OCI-LY7 (cell line): Measurements from ENCODE around the gene LHX8. TPM values are rescaled to one million over a fixed set of nuclear protein-coding genes. Genes with fewer than 3 reads are reported as not detected.

Experiments
- BruUV-seq: library from RNA; stranded (reverse); fragments of 400-500 nt; replicated peaks from 2 replicates; lab custom pipeline; 2021; lab: Mats Ljungman, UMichigan
- CTCF ChIA-PET: fragments of 300-600 bp; sonication (Branson Sonifier 250); formaldehyde crosslinking; loops from one replicate; lab custom pipeline; 2022; ENCODE audit warnings: antibody characterized with exemption; ENCODE audit not compliant: unreplicated experiment; lab: Charles Lee
- POLR2A ChIA-PET: fragments of 300-600 bp; sonication (Branson Sonifier 250); formaldehyde crosslinking; loops from one replicate; lab custom pipeline; 2022; ENCODE audit warnings: antibody characterized with exemption; lab: Charles Lee
- DNase-seq: peaks from one replicate; pipeline ENCODE4 v3.0.0-alpha.2; 2015; ENCODE audit warnings: low spot score
- H2AFZ ChIP-seq: fragments of 200-600 bp; sonication (generic), shearing (Covaris generic); 2 replicates; pipeline ENCODE4 v1.6.1; 2014; ENCODE audit warnings: mild to moderate bottlenecking, antibody characterized with exemption, low read length, moderate library complexity
- H3K27ac ChIP-seq: fragments of 200-600 bp; sonication (generic); 2 replicates; pipeline ENCODE4 v1.5.1; 2014; ENCODE audit warnings: mixed run types, low read depth, mild to moderate bottlenecking, moderate library complexity, low read length, inconsistent platforms; ENCODE audit not compliant: poor library complexity, severe bottlenecking
- H3K36me3 ChIP-seq: fragments of 200-600 bp; sonication (generic); 2 replicates; pipeline ENCODE4 v1.6.1; 2014; ENCODE audit warnings: mild to moderate bottlenecking, antibody characterized with exemption, low read length, moderate library complexity, mixed read lengths; ENCODE audit not compliant: insufficient read depth
- H3K4me1 ChIP-seq: fragments of 200-600 bp; sonication (generic); 2 replicates; pipeline ENCODE4 v1.5.1; 2014; ENCODE audit warnings: mild to moderate bottlenecking, low read length; ENCODE audit not compliant: insufficient read depth, poor library complexity, severe bottlenecking
- H3K4me2 ChIP-seq: fragments of 200-600 bp; sonication (generic); 2 replicates; pipeline ENCODE4 v1.6.1; 2014; ENCODE audit warnings: mild to moderate bottlenecking, low read length
- H3K4me3 ChIP-seq: fragments of 200-600 bp; sonication (generic); 2 replicates; pipeline ENCODE4 v1.5.1; 2014; ENCODE audit warnings: mild to moderate bottlenecking, low read depth, low read length; ENCODE audit not compliant: poor library complexity, severe bottlenecking
- H3K79me2 ChIP-seq: fragments of 200-600 bp; sonication (generic); 2 replicates; pipeline ENCODE4 v1.6.1; 2016; ENCODE audit warnings: low read depth, mild to moderate bottlenecking, low read length, moderate library complexity, mixed read lengths; ENCODE audit not compliant: insufficient read depth
- H3K9me2 ChIP-seq: fragments of 200-600 bp; sonication (generic); 2 replicates; pipeline ENCODE4 v1.6.1; 2016; ENCODE audit warnings: mild to moderate bottlenecking, low read length, mixed read lengths; ENCODE audit not compliant: insufficient read depth
- H3K9me3 ChIP-seq: fragments of 200-600 bp; sonication (generic); 2 replicates; pipeline ENCODE4 v1.6.1; 2014; ENCODE audit warnings: mild to moderate bottlenecking, mixed run types, low read length, mixed read lengths
- H4K20me1 ChIP-seq: fragments of 200-600 bp; sonication (generic); 2 replicates; pipeline ENCODE4 v1.6.1; 2014; ENCODE audit warnings: mild to moderate bottlenecking, antibody characterized with exemption, low read length, moderate library complexity, mixed read lengths; ENCODE audit not compliant: insufficient read depth
- CTCF ChIP-seq: fragments of 200-600 bp; sonication (generic); conservative IDR thresholded peaks from 2 replicates; pipeline ENCODE4 v1.5.1; 2014; ENCODE audit warnings: mild to moderate bottlenecking, antibody characterized with exemption, low read length, moderate library complexity, mixed read lengths
- EZH2phosphoT487 ChIP-seq: fragments of 200-600 bp; sonication (generic); IDR thresholded peaks from 2 replicates; pipeline ENCODE4 v1.6.1; 2018; ENCODE audit warnings: low read depth, borderline replicate concordance, mild to moderate bottlenecking, mixed run types, antibody characterized with exemption, low read length, moderate library complexity, mixed read lengths
- intact Hi-C: fragments of 100-400 bp; cut with micrococcal nuclease; formaldehyde crosslinking; loops from one replicate; pipeline ENCODE4 v1.10.0; 2022; ENCODE audit not compliant: unreplicated experiment
- total RNA-seq, 2 experiments: library from RNA; depleted of rRNA in 1 of 2; stranded (reverse); fragments of >200 nt in 1 of 2; shearing (Covaris generic) in 1 of 2; gene quantifications; 2 replicates each; pipeline ENCODE4 v1.2.3, GENCODE V29; 2014 to 2022

The LHX8 gene
- total RNA-seq, 2 experiments from 2014 or later, result not detected

- DNase-seq, result no peak
- Histone ChIP-seq H2AFZ (no peak overlapping the region), H3K9me2 (no peaks in the 10 kb centered on the region), H3K4me1 (no peaks in the 10 kb centered on the region), H3K79me2 (no peaks in the 10 kb centered on the region), H3K4me2 (no peak overlapping the region), H3K27ac (no peak overlapping the region), H3K4me3 (no peak overlapping the region), H3K36me3 (no peaks in the 10 kb centered on the region), H4K20me1 (no peaks in the 10 kb centered on the region), H3K9me3 (no peaks in the 10 kb centered on the region)
- ChIA-PET CTCF (no interaction called here), POLR2A (no interaction called here)
- TF ChIP-seq EZH2phosphoT487 (no peak), CTCF (no peak)
- intact Hi-C loops, result no loop called here
- BruUV-seq, result no TSS peak
Observed at GRCh38 chr1:75115654-75116053, 18.5 kb upstream of the LHX8 start.

GRCh38 chr1:75123756-75124155, 10.4 kb upstream of the LHX8 start:
- Histone ChIP-seq H2AFZ (no peak overlapping the region), H4K20me1 (no peaks in the 10 kb centered on the region), H3K36me3 (no peaks in the 10 kb centered on the region), H3K9me3 (no peaks in the 10 kb centered on the region), H3K4me2 (no peak overlapping the region), H3K9me2 (no peaks in the 10 kb centered on the region), H3K4me1 (no peaks in the 10 kb centered on the region), H3K27ac (no peak overlapping the region), H3K4me3 (no peak overlapping the region), H3K79me2 (no peaks in the 10 kb centered on the region)
- no peak for TF ChIP-seq CTCF
- TF ChIP-seq EZH2phosphoT487, result no peak
- intact Hi-C loops, result no loop called here
- CTCF ChIA-PET, result no interaction called here
- BruUV-seq, result no TSS peak
- no peak for DNase-seq
- POLR2A ChIA-PET, result interaction anchor here (0.6 kb wide), 2 partner anchors 10 to 18 kb away, joined by 3 to 4 read pairs; partner anchors contain the start of gene LHX8

GRCh38 chr1:75124510-75124909, 9.7 kb upstream of the LHX8 start:
- H3K9me2 ChIP-seq, result no peaks in the 10 kb centered on the region
- no peaks in the 10 kb centered on the region for H3K4me1 ChIP-seq
- no peak overlapping the region for H3K4me2 ChIP-seq
- ChIA-PET CTCF (no interaction called here), POLR2A (no interaction called here)
- H4K20me1 ChIP-seq, result no peaks in the 10 kb centered on the region
- no peak for TF ChIP-seq EZH2phosphoT487
- TF ChIP-seq CTCF, result no peak
- H3K79me2 ChIP-seq, result no peaks in the 10 kb centered on the region
- no peak overlapping the region for H3K27ac ChIP-seq
- DNase-seq, result no peak
- H2AFZ ChIP-seq, result no peak overlapping the region
- H3K9me3 ChIP-seq, result no peaks in the 10 kb centered on the region
- H3K4me3 ChIP-seq, result no peak overlapping the region
- intact Hi-C loops, result no loop called here
- BruUV-seq, result no TSS peak
- H3K36me3 ChIP-seq, result no peaks in the 10 kb centered on the region
